Measurements from ENCODE around the gene KRT39. TPM values are rescaled to one million over a fixed set of nuclear protein-coding genes. Genes with fewer than 3 reads are reported as not detected.

The KRT39 gene
- total RNA-seq, 1 experiment from 2014 or later = not detected

- Histone ChIP-seq H3K9ac (ENCODE audit: low read length) (no peak overlapping the region), H2AFZ (ENCODE audit: low read length) (no peak overlapping the region), H3K4me3 (ENCODE audit: low read length) (no peak overlapping the region), H3K27ac (ENCODE audit: low read length) (peak overlapping the region; percentile 92), H3K79me2 (ENCODE audit: low read length) (no peaks in the 10 kb centered on the region), H3K9me3 (ENCODE audit: low read length) (no peaks in the 10 kb centered on the region), H3K36me3 (ENCODE audit: low read depth, low read length) (no peaks in the 10 kb centered on the region), H3K9me2 (replicated peaks; ENCODE audit: low read length) (no peaks in the 10 kb centered on the region), H3K4me1 (ENCODE audit: insufficient read depth, low read length) (peaks cover 58% of the 10 kb centered on the region), H3K4me2 (ENCODE audit: low read length) (no peak overlapping the region), H3K27me3 (ENCODE audit: low read length) (no peaks in the 10 kb centered on the region), H4K20me1 (ENCODE audit: low read length) (no peaks in the 10 kb centered on the region), H3F3A (ENCODE audit: low read length, unreplicated experiment) (peaks cover 6% of the 10 kb centered on the region)
- DNase-seq = peak; percentile 4
- no peak for ATAC-seq
- TF ChIP-seq EZH2phosphoT487 (IDR thresholded peaks at IDR 0.05; ENCODE audit: borderline replicate concordance, low read length) (no peak), EZH2 (IDR thresholded peaks at IDR 0.05; ENCODE audit: low read length, unreplicated experiment) (no peak)
- TF ChIP-seq, protein P1, sequence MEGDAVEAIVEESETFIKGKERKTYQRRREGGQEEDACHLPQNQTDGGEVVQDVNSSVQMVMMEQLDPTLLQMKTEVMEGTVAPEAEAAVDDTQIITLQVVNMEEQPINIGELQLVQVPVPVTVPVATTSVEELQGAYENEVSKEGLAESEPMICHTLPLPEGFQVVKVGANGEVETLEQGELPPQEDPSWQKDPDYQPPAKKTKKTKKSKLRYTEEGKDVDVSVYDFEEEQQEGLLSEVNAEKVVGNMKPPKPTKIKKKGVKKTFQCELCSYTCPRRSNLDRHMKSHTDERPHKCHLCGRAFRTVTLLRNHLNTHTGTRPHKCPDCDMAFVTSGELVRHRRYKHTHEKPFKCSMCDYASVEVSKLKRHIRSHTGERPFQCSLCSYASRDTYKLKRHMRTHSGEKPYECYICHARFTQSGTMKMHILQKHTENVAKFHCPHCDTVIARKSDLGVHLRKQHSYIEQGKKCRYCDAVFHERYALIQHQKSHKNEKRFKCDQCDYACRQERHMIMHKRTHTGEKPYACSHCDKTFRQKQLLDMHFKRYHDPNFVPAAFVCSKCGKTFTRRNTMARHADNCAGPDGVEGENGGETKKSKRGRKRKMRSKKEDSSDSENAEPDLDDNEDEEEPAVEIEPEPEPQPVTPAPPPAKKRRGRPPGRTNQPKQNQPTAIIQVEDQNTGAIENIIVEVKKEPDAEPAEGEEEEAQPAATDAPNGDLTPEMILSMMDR (conservative IDR thresholded peaks at IDR 0.05; ENCODE audit: low read depth, low read length) = no peak
- intact Hi-C loops (cut with micrococcal nuclease) = no loop called here
- ChIA-PET CTCF (no interaction called here), POLR2A (ENCODE audit: unreplicated experiment) (no interaction called here)
- BruUV-seq (replicated peaks) = no TSS peak
These were observed 14.1 kb downstream of the KRT39 start for GRCh38 chr17:40952661-40953060.

GRCh38 chr17:40952154-40952553 lies 14.6 kb downstream of the KRT39 start:
- DNase-seq (no peak), ATAC-seq (no peak)
- Histone ChIP-seq H3K4me3 (ENCODE audit: low read length) (no peak overlapping the region), H3K9ac (ENCODE audit: low read length) (no peak overlapping the region), H3F3A (ENCODE audit: low read length, unreplicated experiment) (peaks cover 1% of the 10 kb centered on the region), H3K27me3 (ENCODE audit: low read length) (no peaks in the 10 kb centered on the region), H4K20me1 (ENCODE audit: low read length) (no peaks in the 10 kb centered on the region), H2AFZ (ENCODE audit: low read length) (no peak overlapping the region), H3K27ac (ENCODE audit: low read length) (peak overlapping the region; percentile 92; the same call in 1 of the 2 replicates), H3K4me1 (ENCODE audit: insufficient read depth, low read length) (peaks cover 53% of the 10 kb centered on the region), H3K4me2 (ENCODE audit: low read length) (no peak overlapping the region), H3K9me2 (replicated peaks; ENCODE audit: low read length) (no peaks in the 10 kb centered on the region), H3K9me3 (ENCODE audit: low read length) (no peaks in the 10 kb centered on the region), H3K36me3 (ENCODE audit: low read depth, low read length) (no peaks in the 10 kb centered on the region), H3K79me2 (ENCODE audit: low read length) (no peaks in the 10 kb centered on the region)
- intact Hi-C loops (cut with micrococcal nuclease) = no loop called here
- TF ChIP-seq EZH2 (IDR thresholded peaks at IDR 0.05; ENCODE audit: low read length, unreplicated experiment) = no peak
- TF ChIP-seq, protein P1 (conservative IDR thresholded peaks at IDR 0.05; ENCODE audit: low read depth, low read length) = no peak
- TF ChIP-seq EZH2phosphoT487 (IDR thresholded peaks at IDR 0.05; ENCODE audit: borderline replicate concordance, low read length) = no peak
- POLR2A ChIA-PET (ENCODE audit: unreplicated experiment) = no interaction called here
- CTCF ChIA-PET = no interaction called here
- no TSS peak for BruUV-seq (replicated peaks)

DNA sequence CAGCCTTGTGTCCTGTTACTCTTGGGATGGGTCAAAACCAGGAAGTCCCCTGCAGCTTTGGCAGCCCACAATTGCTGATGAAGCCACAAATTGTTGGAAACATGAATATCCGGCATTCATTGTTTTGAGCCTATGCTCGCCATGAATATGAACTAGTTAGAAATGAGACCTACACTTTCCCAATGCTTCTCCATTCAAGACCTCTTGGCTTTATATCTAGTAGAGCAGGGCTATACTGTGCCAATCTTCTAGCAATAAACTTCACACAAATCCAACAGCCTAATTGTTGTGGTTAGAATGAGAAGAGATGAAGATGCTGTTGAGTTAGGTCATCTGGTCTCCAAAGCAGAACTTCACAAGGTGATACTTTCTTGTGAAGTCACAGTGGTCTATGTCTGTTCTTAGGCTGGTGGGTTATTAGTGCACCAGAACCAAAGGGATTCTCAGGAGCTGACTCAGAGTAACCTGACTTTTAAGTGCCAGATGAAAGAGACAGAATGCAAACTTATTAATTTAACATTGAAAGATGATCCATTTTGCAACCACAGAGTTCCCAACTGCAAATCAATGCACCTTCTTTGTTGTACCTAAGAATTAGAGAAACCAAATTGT lies 15.6 kb downstream of the KRT39 start:
- TF ChIP-seq EZH2 (IDR thresholded peaks at IDR 0.05; ENCODE audit: low read length, unreplicated experiment) (no peak), EZH2phosphoT487 (IDR thresholded peaks at IDR 0.05; ENCODE audit: borderline replicate concordance, low read length) (no peak)
- TF ChIP-seq, protein P1 (conservative IDR thresholded peaks at IDR 0.05; ENCODE audit: low read depth, low read length) = no peak
- BruUV-seq (replicated peaks) = no TSS peak
- no peak overlapping the region for H3K4me2 ChIP-seq (ENCODE audit: low read length)
- H2AFZ ChIP-seq (ENCODE audit: low read length) = no peak overlapping the region
- H3K9ac ChIP-seq (ENCODE audit: low read length) = no peak overlapping the region
- no peaks in the 10 kb centered on the region for H3K9me2 ChIP-seq (replicated peaks; ENCODE audit: low read length)
- no peaks in the 10 kb centered on the region for H3K79me2 ChIP-seq (ENCODE audit: low read length)
- peaks cover 45% of the 10 kb centered on the region for H3K4me1 ChIP-seq (ENCODE audit: insufficient read depth, low read length)
- H3F3A ChIP-seq (ENCODE audit: low read length, unreplicated experiment) = no peaks in the 10 kb centered on the region
- H3K27me3 ChIP-seq (ENCODE audit: low read length) = no peaks in the 10 kb centered on the region
- no peaks in the 10 kb centered on the region for H4K20me1 ChIP-seq (ENCODE audit: low read length)
- ChIA-PET CTCF (no interaction called here), POLR2A (ENCODE audit: unreplicated experiment) (no interaction called here)
- no peak for ATAC-seq
- H3K9me3 ChIP-seq (ENCODE audit: low read length) = no peaks in the 10 kb centered on the region
- H3K36me3 ChIP-seq (ENCODE audit: low read depth, low read length) = no peaks in the 10 kb centered on the region
- peak; percentile 23 for DNase-seq
- no peak overlapping the region for H3K27ac ChIP-seq (ENCODE audit: low read length)
- H3K4me3 ChIP-seq (ENCODE audit: low read length) = no peak overlapping the region
- intact Hi-C loops (cut with micrococcal nuclease) = no loop called here
